Activated CD8-positive, alpha-beta memory T cell treated with anti-CD3 and anti-CD28 coated beads for 4 hours (primary cell): ENCODE measurements around the gene IRF8.
"Not testable (repeated sequence)": the region's sequence is repeated elsewhere in the genome, so short reads cannot be mapped to it uniquely, and the experiment has no call there.

Experiments used
- DNase-seq, 2 donors: peaks; one replicate each; pipeline ENCODE4 v3.0.0-alpha.2; 2020; ENCODE audit warnings: low read depth in 2 of 2

The IRF8 gene

GRCh38 chr16:85898521-85899442 is at the start of gene IRF8:
Gene IRF8, plus strand, starts transcription at chr16:85899162. Its CDS starts 3,854 bp downstream, at chr16:85903016.
- DNase-seq, result peak; percentile 72 to 75

- DNase-seq, result no peak
Measured at GRCh38 chr16:85849388-85849787, 49.6 kb upstream of the IRF8 start.

- DNase-seq, result no peak
Measured at GRCh38 chr16:85850344-85850880, 48.5 kb upstream of the IRF8 start.

- DNase-seq, result no peak
Measured at GRCh38 chr16:85851034-85851785, 47.8 kb upstream of the IRF8 start.

GRCh38 chr16:85853547-85854545 is 45.1 kb upstream of the IRF8 start:
- DNase-seq, result no peak

- no peak for DNase-seq
Measured at GRCh38 chr16:85854935-85855334, 44.0 kb upstream of the IRF8 start.

GRCh38 chr16:85856079-85856478 is 42.9 kb upstream of the IRF8 start:
- no peak for DNase-seq

GRCh38 chr16:85856585-85856984 is 42.4 kb upstream of the IRF8 start:
- no peak for DNase-seq

- no peak for DNase-seq
Measured at GRCh38 chr16:85857406-85857805, 41.6 kb upstream of the IRF8 start.

- not testable (repeated sequence) for DNase-seq
Measured at GRCh38 chr16:85858571-85858970, 40.4 kb upstream of the IRF8 start.

- DNase-seq, result no peak
Measured at GRCh38 chr16:85858984-85859817, 39.8 kb upstream of the IRF8 start.

GRCh38 chr16:85859818-85860125 is 39.2 kb upstream of the IRF8 start:
- DNase-seq, result no peak

- DNase-seq, result no peak
Measured at GRCh38 chr16:85860413-85861094, 38.4 kb upstream of the IRF8 start.

GRCh38 chr16:85861095-85861825 is 37.7 kb upstream of the IRF8 start:
- no peak for DNase-seq

- no peak for DNase-seq
Measured at GRCh38 chr16:85862476-85863383, 36.2 kb upstream of the IRF8 start.

- no peak for DNase-seq
Measured at GRCh38 chr16:85863384-85863774, 35.6 kb upstream of the IRF8 start.

GRCh38 chr16:85864965-85865364 is 34.0 kb upstream of the IRF8 start:
- DNase-seq, result no peak

- DNase-seq, result no peak
Measured at GRCh38 chr16:85867189-85867588, 31.8 kb upstream of the IRF8 start.
